SK-N-MC (cell line): ENCODE measurements around the gene KRT76.

ENCODE experiments used
- DNase-seq: peaks from one replicate; pipeline ENCODE4 v3.0.0-alpha.2; 2011; ENCODE audit warnings: low read depth, low spot score
- H3K27ac ChIP-seq: fragments of 200-600 bp; sonication (generic); 2 replicates; pipeline ENCODE4 v1.5.1; 2016; ENCODE audit warnings: mixed run types
- H3K36me3 ChIP-seq: fragments of 200-600 bp; sonication (generic); 2 replicates; pipeline ENCODE4 v1.6.1; 2017; ENCODE audit warnings: antibody characterized with exemption, low read length, mixed read lengths; ENCODE audit not compliant: insufficient read depth
- H3K4me3 ChIP-seq: fragments of 200-600 bp; sonication (generic); 2 replicates; pipeline ENCODE4 v1.5.1; 2016
- H3K9ac ChIP-seq: fragments of 200-600 bp; sonication (generic); 2 replicates; pipeline ENCODE4 v1.8.0; 2017; ENCODE audit warnings: mixed run types, mixed read lengths; ENCODE audit not compliant: insufficient read length
- H3K9me3 ChIP-seq: fragments of 200-600 bp; sonication (generic); 2 replicates; pipeline ENCODE4 v1.6.1; 2017; ENCODE audit warnings: low read depth, mild to moderate bottlenecking, antibody characterized with exemption, low read length, moderate library complexity, mixed read lengths
- EZH2 ChIP-seq: fragments of 200-600 bp; sonication (generic); IDR thresholded peaks from one replicate; pipeline ENCODE4 v1.6.1; 2017; ENCODE audit warnings: antibody characterized with exemption
- FOXP2 ChIP-seq: optimal IDR thresholded peaks from 2 replicates; pipeline ENCODE3; 2011; ENCODE audit warnings: mild to moderate bottlenecking, moderate library complexity; ENCODE audit not compliant: insufficient read depth; ENCODE audit errors: extremely low read length, control extremely low read depth
- POLR2AphosphoS5 ChIP-seq: IDR thresholded peaks from 2 replicates; pipeline ENCODE4 v1.6.1; 2012; ENCODE audit warnings: mild to moderate bottlenecking, low read depth, low read length, borderline replicate concordance

KRT76 gene

DNA sequence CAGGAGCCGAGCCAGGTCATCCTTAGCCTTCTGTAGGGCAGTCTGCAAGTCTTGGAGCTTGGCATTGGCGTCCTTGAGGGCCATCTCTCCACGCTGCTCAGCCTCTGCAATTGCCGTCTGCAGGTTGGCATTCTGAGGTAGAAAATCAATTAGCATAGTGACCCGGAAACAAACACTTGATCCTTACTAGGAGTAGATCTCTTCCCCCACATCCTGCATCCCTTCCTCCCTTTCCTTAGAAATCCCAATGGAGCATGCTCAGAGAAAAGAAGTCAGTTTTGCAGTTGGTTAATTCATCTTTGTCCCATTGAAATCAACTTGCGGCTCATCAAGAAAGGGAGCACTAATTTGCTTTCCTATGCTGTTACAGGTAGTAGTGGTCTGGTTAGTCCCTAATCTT lies 6.1 kb downstream of the KRT76 start:
- H3K4me3 ChIP-seq = no peak overlapping the region
- TF ChIP-seq POLR2AphosphoS5 (no peak), FOXP2 (no peak)
- no peaks in the 10 kb centered on the region for H3K36me3 ChIP-seq
- H3K9me3 ChIP-seq = no peaks in the 10 kb centered on the region
- H3K9ac ChIP-seq = no peak overlapping the region
- no peak overlapping the region for H3K27ac ChIP-seq
- no peak for DNase-seq

DNA sequence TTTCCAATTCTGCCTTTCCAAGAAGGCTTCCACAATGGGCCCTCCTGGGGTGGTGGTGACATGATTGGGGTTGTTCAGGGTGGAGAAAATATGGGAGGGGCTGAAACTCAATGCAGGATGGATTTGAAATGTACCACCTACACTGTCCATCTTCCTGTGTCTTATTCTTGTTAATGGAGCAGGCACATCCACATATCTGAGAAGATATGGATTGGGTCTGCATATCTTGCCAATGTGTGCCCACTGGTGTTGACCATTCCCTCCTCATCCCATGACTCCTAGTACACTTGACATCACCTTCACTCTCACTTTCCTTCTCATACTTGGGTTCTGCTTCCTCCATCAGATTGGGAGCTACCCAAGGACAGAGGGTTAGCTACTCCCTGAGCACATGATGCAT lies 7.2 kb downstream of the KRT76 start:
- DNase-seq = no peak
- Histone ChIP-seq H3K4me3 (no peak overlapping the region), H3K9ac (no peak overlapping the region), H3K9me3 (no peaks in the 10 kb centered on the region), H3K27ac (no peak overlapping the region), H3K36me3 (no peaks in the 10 kb centered on the region)
- TF ChIP-seq EZH2 = no peak
- no peak for TF ChIP-seq POLR2AphosphoS5
- no peak for TF ChIP-seq FOXP2

DNA sequence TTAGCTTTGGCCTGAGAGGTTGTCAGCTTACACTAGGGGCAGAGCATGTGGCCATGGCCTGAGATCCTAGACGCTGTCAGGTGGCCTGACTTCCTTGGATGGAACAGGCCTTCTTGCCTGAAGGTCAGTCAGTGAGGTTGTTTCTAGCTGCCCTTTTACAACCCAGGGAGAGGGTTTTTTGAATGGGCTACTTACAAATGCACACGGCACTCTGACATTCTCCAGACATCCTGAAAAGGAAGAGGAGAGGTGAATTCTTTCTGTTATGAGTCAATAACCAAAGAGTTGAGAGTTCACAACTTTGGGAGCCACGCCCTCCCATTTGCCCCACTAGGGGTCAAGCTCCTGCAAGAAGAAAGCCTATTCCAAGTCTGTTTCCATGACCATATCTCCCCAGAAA lies 7.8 kb downstream of the KRT76 start:
- no peak for DNase-seq
- Histone ChIP-seq H3K36me3 (no peaks in the 10 kb centered on the region), H3K9me3 (no peaks in the 10 kb centered on the region), H3K27ac (no peak overlapping the region), H3K9ac (no peak overlapping the region), H3K4me3 (no peak overlapping the region)
- TF ChIP-seq EZH2 (no peak), POLR2AphosphoS5 (no peak), FOXP2 (no peak)

DNA sequence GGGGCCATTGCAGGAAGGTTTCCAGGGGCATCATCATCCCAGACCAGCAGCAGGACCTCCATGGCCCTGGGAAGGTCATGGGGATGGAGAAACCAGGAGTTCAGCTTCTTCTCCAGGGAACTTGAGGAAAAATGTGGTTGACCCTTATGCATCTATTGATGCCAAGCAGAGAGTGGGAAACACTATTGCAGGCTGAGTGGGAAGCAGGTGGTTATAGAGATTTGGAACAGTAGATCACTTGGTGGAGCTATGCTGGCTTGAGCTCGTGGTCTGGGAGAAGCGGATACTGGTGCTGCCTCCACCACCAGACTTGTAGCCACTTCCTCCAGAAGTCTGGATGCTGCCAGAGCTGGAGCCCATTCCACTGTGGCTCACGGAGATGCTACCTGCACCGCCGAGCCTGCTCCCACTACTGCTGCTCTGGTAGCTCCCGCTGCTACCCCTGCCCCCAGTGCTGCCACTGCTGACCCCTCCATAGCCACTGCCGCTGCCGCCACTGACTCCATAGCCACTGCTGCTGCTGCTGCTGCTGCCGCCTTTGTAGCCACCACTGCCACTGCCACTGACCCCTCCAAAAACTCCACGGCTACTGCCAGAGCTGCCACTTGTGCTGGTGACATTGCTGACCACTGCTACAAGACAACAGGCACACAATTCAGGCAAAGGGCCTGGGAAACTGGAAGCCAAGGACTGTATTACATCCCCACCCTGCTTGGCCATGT lies 8.5 kb downstream of the KRT76 start:
- no peak overlapping the region for H3K4me3 ChIP-seq
- H3K9me3 ChIP-seq = no peaks in the 10 kb centered on the region
- DNase-seq = no peak
- no peak overlapping the region for H3K27ac ChIP-seq
- no peak for TF ChIP-seq POLR2AphosphoS5
- TF ChIP-seq FOXP2 = no peak
- TF ChIP-seq EZH2 = no peak
- H3K9ac ChIP-seq = no peak overlapping the region
- no peaks in the 10 kb centered on the region for H3K36me3 ChIP-seq

DNA sequence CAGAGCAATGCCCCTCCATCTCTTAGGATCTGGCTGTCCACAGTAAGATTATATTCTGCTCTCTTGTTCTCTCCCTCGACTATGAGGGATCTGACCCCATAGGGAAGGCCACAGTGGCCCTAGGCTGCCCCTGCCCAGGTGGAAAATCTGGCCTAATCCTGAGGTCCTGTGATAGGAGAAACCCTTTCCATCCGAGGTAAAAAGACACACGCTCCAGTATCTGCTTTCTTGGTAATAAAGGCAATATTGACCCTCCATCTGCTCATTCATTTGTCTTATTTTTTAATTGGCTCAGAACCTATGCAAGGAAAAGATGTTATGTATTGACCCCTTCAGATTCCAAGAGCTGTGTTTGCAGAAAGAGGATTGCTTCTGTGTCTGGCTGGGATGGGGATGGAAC lies 9.7 kb downstream of the KRT76 start:
- no peak for DNase-seq
- Histone ChIP-seq H3K36me3 (no peaks in the 10 kb centered on the region), H3K4me3 (no peak overlapping the region), H3K9ac (no peak overlapping the region), H3K27ac (no peak overlapping the region), H3K9me3 (no peaks in the 10 kb centered on the region)
- no peak for TF ChIP-seq FOXP2
- no peak for TF ChIP-seq EZH2
- TF ChIP-seq POLR2AphosphoS5 = no peak

DNA sequence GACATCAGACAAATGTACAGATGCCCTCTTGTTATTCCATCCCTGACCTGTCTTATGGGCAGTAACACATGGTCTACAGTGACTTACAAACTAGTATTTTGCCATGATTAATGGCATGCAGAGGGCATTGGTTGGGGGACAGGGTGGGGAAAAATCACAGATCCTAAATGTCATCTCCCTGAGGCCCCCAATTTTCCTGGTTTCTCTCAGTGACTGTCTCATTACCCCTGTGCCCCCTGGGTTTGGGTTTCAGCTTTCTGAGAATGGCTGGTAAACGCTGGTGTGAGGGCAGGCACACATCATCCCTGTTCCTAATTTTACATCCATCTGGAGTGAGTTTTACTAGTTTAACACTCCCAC lies 10.1 kb downstream of the KRT76 start:
- Histone ChIP-seq H3K27ac (no peak overlapping the region), H3K36me3 (no peaks in the 10 kb centered on the region), H3K4me3 (no peak overlapping the region), H3K9ac (no peak overlapping the region), H3K9me3 (no peaks in the 10 kb centered on the region)
- no peak for TF ChIP-seq POLR2AphosphoS5
- no peak for TF ChIP-seq FOXP2
- TF ChIP-seq EZH2 = no peak
- no peak for DNase-seq

DNA sequence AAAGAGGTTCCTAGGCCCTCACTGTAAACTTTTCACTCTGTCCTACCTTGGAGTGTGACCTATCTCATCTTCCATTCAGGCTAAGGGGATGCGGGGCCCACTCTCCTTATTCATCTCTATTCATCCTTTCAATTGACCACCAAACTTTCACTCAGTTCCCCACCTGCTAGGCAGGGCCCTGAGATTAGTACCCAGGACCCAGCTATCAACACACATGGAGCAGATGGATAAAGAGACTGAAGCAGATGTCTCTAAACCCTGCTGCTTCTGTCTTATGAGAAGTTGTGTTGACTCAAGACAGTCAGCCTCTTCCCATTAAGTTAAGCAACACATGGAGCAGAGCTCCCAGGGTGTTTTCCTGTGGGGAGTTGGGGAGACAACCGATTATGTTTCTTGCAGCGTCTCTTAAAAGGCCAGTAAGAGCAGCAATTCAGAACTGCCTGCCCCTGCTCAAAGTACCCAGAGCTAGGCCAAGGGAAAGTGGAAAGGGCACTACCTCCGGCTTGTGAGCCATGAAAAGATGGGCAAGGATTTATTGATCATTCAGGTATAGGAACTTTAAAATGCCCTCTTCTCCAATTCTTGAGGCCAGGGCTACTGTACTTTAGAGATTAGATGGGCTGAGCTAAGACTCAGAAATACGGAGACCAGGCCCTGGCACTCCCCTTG lies 10.7 kb downstream of the KRT76 start:
- Histone ChIP-seq H3K9me3 (no peaks in the 10 kb centered on the region), H3K27ac (no peak overlapping the region), H3K9ac (no peak overlapping the region), H3K36me3 (no peaks in the 10 kb centered on the region), H3K4me3 (no peak overlapping the region)
- TF ChIP-seq EZH2 = no peak
- TF ChIP-seq FOXP2 = no peak
- no peak for TF ChIP-seq POLR2AphosphoS5
- no peak for DNase-seq

DNA sequence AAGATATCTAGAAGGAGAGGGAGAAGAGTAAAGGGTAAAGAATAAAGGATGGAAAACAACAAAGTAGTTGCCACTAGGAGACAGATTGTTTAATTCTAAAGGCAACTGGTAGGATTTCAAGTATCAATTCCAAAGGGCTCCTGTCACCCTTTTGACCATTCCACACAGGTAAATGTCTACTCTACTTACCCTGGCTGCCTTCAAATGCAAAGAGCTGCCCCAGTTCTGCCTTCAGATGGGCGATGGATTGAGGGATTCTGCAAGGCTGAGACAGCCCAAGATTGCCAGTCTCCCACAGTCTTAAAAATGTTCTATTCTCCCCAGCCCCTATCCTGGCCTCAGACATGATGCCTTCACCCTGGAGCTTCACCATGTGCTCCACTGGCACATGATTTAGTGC lies 11.4 kb downstream of the KRT76 start:
- no peak for TF ChIP-seq POLR2AphosphoS5
- no peak for TF ChIP-seq EZH2
- no peak for TF ChIP-seq FOXP2
- H3K36me3 ChIP-seq = no peaks in the 10 kb centered on the region

DNA sequence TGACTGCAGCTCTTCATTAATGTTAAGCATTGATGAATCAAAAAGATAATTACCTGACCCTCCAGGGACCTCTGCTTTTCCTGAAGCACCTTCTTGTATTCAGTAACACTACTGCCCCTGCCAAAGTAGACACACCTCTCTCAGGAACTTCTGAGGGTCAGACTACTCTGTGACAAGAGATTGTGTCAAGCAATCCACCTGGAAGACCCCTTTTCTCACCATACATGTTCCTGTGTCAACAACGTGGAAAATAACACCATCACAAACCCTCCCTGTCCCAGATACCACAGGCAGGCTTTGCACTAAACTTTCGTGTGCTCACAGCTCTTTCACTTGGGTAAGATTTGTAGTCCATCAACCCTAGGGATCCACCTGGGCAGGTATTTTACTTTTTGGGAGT lies 13.2 kb downstream of the KRT76 start:
- H3K36me3 ChIP-seq = no peaks in the 10 kb centered on the region
- H3K9me3 ChIP-seq = no peaks in the 10 kb centered on the region
- H3K27ac ChIP-seq = no peak overlapping the region
- no peak overlapping the region for H3K9ac ChIP-seq
- no peak for DNase-seq
- no peak overlapping the region for H3K4me3 ChIP-seq
- TF ChIP-seq POLR2AphosphoS5 = no peak

More for the DNA sequence above, 11.4 kb downstream of the KRT76 start:
- Histone ChIP-seq H3K9ac (no peak overlapping the region), H3K4me3 (no peak overlapping the region), H3K9me3 (no peaks in the 10 kb centered on the region), H3K27ac (no peak overlapping the region)
- DNase-seq = no peak

DNA sequence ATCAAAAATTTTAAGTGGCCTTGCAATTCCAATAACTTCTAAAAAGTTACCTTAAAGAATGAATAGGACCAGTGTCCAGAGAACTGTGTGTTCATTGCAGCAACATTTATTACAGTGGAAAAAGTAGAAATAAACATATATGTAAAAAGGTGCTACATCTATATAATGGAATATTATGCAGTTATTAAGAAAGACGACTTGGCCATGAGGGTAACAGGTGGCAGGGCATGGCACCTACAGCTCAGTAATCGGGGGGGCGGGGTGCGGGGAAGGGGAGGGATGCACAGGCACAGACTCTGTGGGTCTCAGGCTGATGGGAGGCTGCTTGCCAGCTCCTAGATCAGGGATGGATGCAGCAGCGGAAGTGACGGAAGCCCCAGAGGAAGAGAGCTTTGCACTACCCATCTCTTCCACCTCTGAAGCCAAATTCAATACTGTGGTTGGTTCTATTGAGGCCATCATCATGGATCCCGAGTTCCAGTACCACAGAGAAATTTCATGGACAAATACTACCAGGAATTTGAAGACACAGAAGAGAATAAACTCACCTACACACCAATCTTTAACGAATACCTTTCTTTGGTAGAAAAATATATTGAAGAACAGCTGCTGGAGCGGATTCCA lies 14.0 kb downstream of the KRT76 start:
- no peak overlapping the region for H3K4me3 ChIP-seq

More for the DNA sequence above, 14.0 kb downstream of the KRT76 start:
- DNase-seq = no peak
- Histone ChIP-seq H3K36me3 (no peaks in the 10 kb centered on the region), H3K9me3 (no peaks in the 10 kb centered on the region), H3K9ac (no peak overlapping the region), H3K27ac (no peak overlapping the region)
- TF ChIP-seq POLR2AphosphoS5 (no peak), EZH2 (no peak), FOXP2 (no peak)
